HG03342 (cell line): ENCODE measurements around the gene CDH18.
A peak's percentile ranks its signal among the peaks of the same experiment; 100 is the strongest.

Source experiments
- ATAC-seq: cut with Tn5 transposase; IDR thresholded peaks from one replicate; pipeline ENCODE4 v1.9.1; 2021; ENCODE audit warnings: mild to moderate bottlenecking, moderate library complexity; ENCODE audit not compliant: unreplicated experiment

Gene CDH18

DNA sequence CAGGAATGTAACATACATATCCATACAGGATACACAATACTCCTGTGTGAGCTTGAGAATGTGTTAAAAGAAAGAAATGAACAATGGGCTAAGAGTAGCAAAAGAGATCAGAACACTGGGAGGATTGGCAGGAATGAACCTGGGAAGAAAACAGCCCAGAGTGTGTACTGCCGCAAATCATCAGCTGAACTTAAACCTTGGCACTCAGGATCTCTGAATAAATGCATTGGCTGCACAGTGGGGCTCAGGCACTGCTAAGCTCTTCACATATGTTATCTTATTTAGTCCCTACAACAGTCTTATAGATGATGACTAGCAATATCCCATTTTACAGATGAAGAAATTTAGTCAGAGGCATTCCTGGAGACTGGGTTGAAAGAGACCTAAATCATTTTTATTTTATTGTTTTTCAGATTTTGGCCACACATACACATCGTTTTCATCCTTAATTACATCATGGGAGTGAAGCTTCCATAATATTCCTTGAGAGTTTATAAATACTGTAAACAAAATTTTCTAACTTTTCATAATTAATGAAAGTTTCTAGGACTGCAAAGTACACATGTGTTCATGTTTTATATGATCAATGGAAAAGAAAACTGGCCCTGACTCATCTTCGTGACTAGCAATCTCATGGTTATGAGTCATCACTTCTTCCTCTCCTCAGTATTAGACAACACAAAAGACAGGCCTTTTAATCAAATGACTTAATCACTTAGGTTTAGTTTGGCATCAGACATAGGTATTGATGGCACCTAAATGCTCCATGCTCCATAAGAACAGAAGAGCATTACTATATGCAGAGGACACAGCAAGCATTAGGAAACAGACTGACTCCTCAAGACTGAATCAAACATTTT is 59.2 kb downstream of the CDH18 start:
- peak; percentile 69 for ATAC-seq

- no peak for ATAC-seq
Observed at GRCh38 chr5:19927919-19928318, 60.1 kb downstream of the CDH18 start.

- ATAC-seq: no peak
Observed at GRCh38 chr5:19927170-19927569, 60.8 kb downstream of the CDH18 start.

- ATAC-seq: no peak
Observed at GRCh38 chr5:19923742-19924141, 64.3 kb downstream of the CDH18 start.

- no peak for ATAC-seq
Observed at GRCh38 chr5:19920761-19921160, 67.2 kb downstream of the CDH18 start.

DNA sequence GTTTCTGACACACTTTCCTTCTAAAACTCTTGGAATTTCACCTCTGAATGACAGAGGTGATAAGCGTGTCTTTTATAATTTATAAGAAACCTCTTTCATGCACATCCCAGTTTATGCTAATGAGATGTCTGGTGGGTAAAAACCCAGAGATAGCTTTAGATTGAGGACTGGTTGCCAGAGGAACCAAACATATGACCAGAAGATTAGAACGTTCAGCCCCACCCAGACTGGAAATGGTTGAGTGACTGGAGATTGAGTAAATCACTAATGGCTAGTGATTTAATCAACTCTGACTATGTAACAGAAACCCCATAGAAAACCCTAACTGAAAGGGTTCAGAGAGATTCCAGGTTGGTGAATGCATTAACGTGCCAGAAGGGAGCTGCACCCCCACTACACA is 69.2 kb downstream of the CDH18 start:
- ATAC-seq: no peak

GRCh38 chr5:19917588-19918122 is 70.3 kb downstream of the CDH18 start:
- no peak for ATAC-seq

DNA sequence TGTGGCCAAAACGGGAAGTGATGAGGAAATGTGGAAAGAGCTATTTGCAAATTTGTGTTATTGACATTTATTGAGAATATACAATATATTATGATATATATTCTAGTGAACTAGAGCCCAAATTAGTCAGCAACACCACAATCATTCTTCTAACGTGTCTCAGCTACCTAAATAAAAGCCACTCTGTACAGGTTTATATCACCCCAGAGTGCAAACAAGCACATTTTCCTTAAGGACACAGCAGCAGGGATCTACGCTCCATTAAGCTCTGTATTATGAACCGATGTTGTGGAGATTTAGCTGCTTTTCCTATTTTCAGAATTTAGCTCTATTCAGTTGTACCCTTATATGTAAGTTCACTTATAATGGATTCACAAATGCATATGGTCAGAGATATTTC is 77.9 kb downstream of the CDH18 start:
- no peak for ATAC-seq

DNA sequence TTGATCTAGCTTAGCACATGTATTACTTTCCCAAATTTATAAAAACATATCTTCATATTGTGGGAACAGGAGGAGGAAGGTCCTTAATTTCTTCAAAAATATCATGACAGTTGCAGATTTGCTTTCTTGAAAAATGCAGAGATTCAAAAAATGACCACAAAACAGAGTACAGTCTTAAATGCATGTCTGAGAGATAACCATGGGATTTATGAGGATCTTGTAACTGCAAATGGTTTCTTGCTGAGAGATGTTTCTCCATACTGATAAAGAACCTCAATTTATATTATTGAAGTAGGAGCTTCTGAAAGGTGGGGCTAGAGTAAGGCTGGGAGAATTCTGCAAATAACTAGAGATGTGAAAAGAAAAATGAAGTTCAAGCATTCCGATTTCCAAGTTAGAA is 83.2 kb downstream of the CDH18 start:
- no peak for ATAC-seq

GRCh38 chr5:19903611-19904010 is 84.4 kb downstream of the CDH18 start:
- no peak for ATAC-seq

DNA sequence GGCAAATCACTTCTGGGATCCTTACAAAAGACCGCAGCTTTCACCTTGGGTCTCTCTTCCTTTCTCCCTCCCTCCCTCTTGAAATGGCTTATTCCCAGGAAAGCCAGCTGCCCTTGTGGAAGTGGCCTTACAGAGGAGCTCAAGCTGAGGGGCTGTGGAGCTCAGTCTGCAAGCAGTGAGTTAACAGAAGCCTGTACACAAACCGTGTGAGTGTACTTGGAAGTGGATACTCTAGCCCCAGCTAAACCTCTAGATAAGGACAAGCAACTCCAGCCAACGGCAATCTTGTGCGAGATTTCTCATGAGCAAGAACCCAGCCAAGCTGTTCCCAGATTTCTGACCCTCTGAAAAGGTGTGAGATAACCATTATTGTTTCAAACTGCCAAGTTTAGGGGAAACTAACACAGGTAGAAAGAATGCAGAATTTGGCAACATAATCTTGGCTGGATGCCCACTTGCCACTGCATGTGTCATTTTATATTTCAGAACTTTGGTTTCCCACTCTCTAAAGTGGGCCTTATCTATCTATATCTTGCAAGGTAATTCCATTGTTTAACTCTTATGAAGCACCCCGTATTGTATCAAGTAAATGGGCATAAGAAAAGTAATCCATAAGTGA is 85.6 kb downstream of the CDH18 start:
- ATAC-seq: no peak

- ATAC-seq: no peak
Observed at GRCh38 chr5:19900269-19900668, 87.7 kb downstream of the CDH18 start.

- no peak for ATAC-seq
Observed at GRCh38 chr5:19891658-19892057, 96.3 kb downstream of the CDH18 start.

DNA sequence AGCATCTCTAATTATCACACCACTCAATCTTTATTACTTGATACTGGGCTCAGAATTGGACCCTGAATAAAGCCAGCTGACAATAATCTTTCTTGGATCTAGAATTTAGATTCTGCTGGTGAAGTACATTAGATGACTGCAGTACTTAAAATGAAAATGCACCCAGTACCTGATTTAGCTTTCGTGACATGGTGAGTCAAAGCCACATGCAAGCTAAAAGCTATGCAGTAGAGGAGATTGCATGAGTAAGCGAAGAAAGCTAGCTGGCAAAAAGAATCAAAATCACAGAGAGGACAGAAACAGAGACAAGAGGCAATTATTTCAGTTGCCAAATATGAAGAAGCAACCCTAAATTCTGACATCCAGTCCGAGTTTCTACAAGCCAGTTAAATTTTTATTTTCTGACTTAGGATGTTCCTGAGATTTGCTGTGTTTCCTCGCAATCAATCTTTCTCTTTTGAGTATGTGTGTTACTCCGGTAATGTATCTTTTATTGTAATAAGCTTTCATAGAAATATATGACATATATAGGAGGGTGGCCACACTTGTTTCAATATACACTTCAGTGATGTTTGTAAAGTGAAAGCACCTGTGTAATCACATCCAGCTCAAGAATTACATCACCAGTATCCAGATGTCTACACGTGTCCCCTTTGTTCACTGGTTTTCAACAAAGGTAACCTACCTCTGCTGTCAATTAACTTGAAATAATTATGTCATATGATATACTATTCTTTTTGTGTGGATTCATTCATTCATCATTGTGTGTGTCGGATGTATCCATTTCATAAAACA is 101.7 kb downstream of the CDH18 start:
- no peak for ATAC-seq

DNA sequence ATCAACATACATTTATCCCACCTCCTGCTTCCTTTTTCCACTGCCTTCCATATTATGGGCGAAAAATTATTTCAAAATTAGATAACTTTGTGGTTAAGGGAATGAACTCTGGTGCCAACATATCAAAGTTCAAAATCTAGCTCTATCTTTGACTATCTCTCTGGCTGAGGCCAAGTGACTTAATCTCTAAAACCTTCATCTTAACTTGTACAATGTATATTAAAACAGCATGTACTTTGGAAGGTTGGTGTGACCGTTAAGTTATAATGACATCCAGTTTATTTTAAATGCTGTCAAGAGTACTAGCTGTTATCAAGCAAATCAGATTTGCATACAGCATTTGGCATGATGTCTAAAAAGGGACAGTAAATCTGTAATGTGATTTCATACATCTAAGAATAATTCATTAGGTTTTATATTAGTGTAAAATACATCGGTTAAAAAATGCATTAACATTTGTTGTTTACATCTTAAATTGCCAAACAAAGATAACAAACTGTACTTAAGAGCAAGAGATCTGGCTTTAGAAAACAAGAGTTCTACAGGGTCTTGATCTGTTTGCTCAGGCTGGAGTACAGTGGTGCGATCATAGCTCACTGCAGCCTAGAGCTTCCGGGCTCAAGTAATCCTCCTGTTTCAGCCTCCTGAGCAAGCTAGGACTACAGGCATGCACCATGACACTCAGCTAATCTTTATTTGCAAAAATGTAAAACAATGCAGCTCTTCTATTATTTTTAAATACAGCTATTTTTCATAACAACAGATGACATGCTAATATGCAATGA is 102.8 kb downstream of the CDH18 start:
- no peak for ATAC-seq

DNA sequence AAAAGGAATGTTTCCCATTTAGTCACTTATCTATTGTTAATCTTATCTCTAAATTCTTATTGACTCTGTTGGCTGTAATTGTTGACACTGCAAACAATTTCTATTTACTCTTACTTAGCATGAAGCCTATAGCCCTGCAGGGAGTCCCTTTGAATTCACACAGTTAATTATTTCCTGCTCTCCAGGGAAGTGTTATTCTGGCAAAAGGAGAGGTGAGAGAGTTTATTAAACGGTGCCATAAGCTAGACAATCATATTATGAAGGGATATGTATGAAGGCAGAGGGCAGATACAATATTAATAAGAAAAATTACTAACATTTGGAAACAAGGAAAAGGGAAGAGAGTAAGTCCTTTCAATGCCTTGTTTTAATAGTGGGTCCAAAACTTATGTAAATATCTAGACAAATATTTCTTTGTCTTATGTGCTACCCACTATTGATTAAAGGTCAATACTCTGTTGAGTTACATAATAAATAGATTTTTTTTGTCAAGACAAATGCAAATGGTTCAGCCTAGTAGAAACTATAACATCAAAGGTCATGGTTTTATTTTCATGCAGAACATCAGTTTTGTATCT is 107.1 kb downstream of the CDH18 start:
- ATAC-seq: no peak

DNA sequence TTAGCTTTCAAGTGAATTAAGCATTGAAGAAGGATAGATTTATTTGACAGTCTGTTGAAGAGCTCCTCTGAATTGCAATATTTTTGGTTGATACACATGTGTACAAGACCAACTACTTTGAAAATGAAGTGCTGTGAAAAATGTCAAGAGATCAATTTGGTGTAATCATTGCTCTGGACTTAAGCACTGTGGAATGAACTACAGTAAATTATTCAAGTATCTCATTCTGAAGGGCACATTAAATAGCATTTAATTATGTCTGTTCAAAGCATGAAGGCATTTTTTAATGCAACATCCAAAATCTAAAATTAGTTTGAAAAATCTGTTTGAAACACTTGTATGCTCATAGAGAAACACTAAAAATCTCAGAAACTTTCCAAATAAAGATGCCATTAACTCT is 107.5 kb downstream of the CDH18 start:
- ATAC-seq: no peak

DNA sequence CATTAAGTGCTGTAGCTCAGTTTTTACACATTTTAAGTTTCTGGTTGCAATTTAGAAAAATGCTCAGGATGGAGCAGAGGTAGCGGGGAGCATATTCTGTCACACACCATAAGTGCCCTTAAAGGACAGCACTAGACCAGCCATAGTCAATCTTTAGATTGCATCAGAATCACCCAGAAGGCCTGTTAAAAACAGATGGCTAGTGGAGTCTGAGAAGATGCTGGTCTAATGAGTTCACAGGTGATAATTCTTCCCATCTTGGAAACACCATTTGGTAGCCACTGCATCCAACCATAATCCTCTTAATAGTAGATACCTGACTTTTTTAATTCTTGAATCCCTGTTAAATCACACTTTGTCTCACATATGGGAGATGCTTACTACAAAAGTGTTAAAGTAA is 113.2 kb downstream of the CDH18 start:
- ATAC-seq: no peak

GRCh38 chr5:19866090-19866450 is 121.9 kb downstream of the CDH18 start:
- no peak for ATAC-seq

- no peak for ATAC-seq
Observed at GRCh38 chr5:19865336-19866089, 122.5 kb downstream of the CDH18 start.
